ENCODE results near the gene AUP1. TPM values are rescaled to one million over a fixed set of nuclear protein-coding genes. Genes with fewer than 3 reads are reported as not detected.

Gene AUP1
- total and polyA plus RNA-seq, 9 of the 15 experiments (the other 6 are each of a cell fraction or from before 2014, with no cell fraction given) = 70.7 to 245 (median 165) TPM

- TF ChIP-seq ARHGAP35 (IDR thresholded peaks at IDR 0.05; ENCODE audit: partially characterized antibody) (no peak), MEF2A (IDR thresholded peaks at IDR 0.05; ENCODE audit: control insufficient read depth, low read depth, low read length) (no peak), ZNF551 (CRISPR knock-in tag; IDR thresholded peaks at IDR 0.05) (no peak), BHLHE40 (IDR thresholded peaks at IDR 0.05; ENCODE audit: low read length) (peak; percentile 85), ZBTB49 (CRISPR knock-in tag; IDR thresholded peaks at IDR 0.05; ENCODE audit: borderline replicate concordance) (no peak), SMARCE1 (IDR thresholded peaks at IDR 0.05) (no peak), ZNF431 (CRISPR knock-in tag; IDR thresholded peaks at IDR 0.05) (no peak), ZSCAN29 (IDR thresholded peaks at IDR 0.05) (no peak), MYBL2 (IDR thresholded peaks at IDR 0.05; ENCODE audit: low read depth) (no peak), MYBL2 (CRISPR knock-in tag; IDR thresholded peaks at IDR 0.05; ENCODE audit: borderline replicate concordance) (no peak), THRAP3 (IDR thresholded peaks at IDR 0.05; ENCODE audit: borderline replicate concordance) (no peak; the same call in 1 of the 2 replicates), ZNF584 (CRISPR knock-in tag; IDR thresholded peaks at IDR 0.05; ENCODE audit: low read depth) (no peak), E2F1 (CRISPR knock-in tag; IDR thresholded peaks at IDR 0.05) (0 out of 2 replicates have a peak, but pooled peaks have one; percentile 25), TRIM24 (IDR thresholded peaks at IDR 0.05) (no peak), UBTF (IDR thresholded peaks at IDR 0.05; ENCODE audit: borderline replicate concordance in 1 of 2, low read depth in 2 of 2, low read length in 2 of 2) (0 out of 4 replicates have a peak, but pooled peaks of 1 of the 2 experiments have one; percentile 2), KDM2B (CRISPR knock-in tag; IDR thresholded peaks at IDR 0.05) (no peak; the same call in 1 of the 2 replicates), FOSL1 (tag; conservative IDR thresholded peaks at IDR 0.05) (no peak), ZNF253 (CRISPR knock-in tag; conservative IDR thresholded peaks at IDR 0.05) (no peak), ILK (tag; IDR thresholded peaks at IDR 0.05; ENCODE audit: borderline replicate concordance, low read depth) (no peak), HMG20A (CRISPR knock-in tag; conservative IDR thresholded peaks at IDR 0.05) (no peak), ZBTB5 (IDR thresholded peaks at IDR 0.05) (no peak)
These were observed 22.2 kb downstream of the AUP1 start, which contains the start of gene PCGF1 (continued) for GRCh38 chr2:74507145-74507925.

All from K562 (cell line).